Kidney (tissue), 14 donors: ENCODE results near the gene GAP43. TPM values are rescaled to one million over a fixed set of nuclear protein-coding genes. Genes with fewer than 3 reads are reported as not detected.

ENCODE experiments used
- DNase-seq, 5 donors: peaks; one replicate each; pipeline ENCODE4 v3.0.0-alpha.2; 2013 to 2020
- FAIRE-seq: peaks from 2 replicates; lab custom pipeline; 2012; peaks lifted over from hg19 to GRCh38; lab: Jason Lieb, UNC
- H3K27ac ChIP-seq, 2 donors: one replicate each; pipeline ENCODE4 v1.7.0; 2013; ENCODE audit warnings: low read depth in 2 of 2, low read length in 2 of 2, inconsistent platforms in 1 of 2
- H3K27me3 ChIP-seq: one replicate; pipeline ENCODE4 v1.7.1; 2013; ENCODE audit warnings: low read length, inconsistent platforms; ENCODE audit not compliant: control insufficient read depth, insufficient read depth
- H3K36me3 ChIP-seq, 3 donors: one replicate each; pipeline versions ENCODE4 v1.7.0 to v1.7.1; 2013; ENCODE audit warnings: low read length in 3 of 3, control low read depth in 1 of 3, inconsistent platforms in 1 of 3; ENCODE audit not compliant: insufficient read depth in 3 of 3, control insufficient read depth in 2 of 3
- H3K4me1 ChIP-seq, 3 donors: one replicate each; pipeline versions ENCODE4 v1.7.0 to v1.7.1; 2013; ENCODE audit warnings: low read length in 3 of 3, inconsistent platforms in 1 of 3, low read depth in 1 of 3; ENCODE audit not compliant: control insufficient read depth in 2 of 3, insufficient read depth in 2 of 3
- H3K4me3 ChIP-seq, 3 donors: one replicate each; pipeline versions ENCODE4 v1.7.0 to v1.8.1; 2013; ENCODE audit warnings: low read length in 3 of 3, control low read depth in 1 of 3, inconsistent platforms in 1 of 3
- H3K9ac ChIP-seq, 3 donors: one replicate each; pipeline versions ENCODE4 v1.7.0 to v1.7.1; 2013; ENCODE audit warnings: low read length in 3 of 3, control low read depth in 1 of 3, inconsistent platforms in 1 of 3
- H3K9me3 ChIP-seq, 3 donors: one replicate each; pipeline versions ENCODE4 v1.7.0 to v1.7.1; 2013; ENCODE audit warnings: low read length in 3 of 3, control low read depth in 1 of 3, inconsistent platforms in 1 of 3; ENCODE audit not compliant: control insufficient read depth in 2 of 3, insufficient read depth in 1 of 3
- CTCF ChIP-seq: IDR thresholded peaks from 3 replicates; pipeline ENCODE4 v1.5.1; 2012; ENCODE audit warnings: mild to moderate bottlenecking, moderate library complexity, borderline replicate concordance; ENCODE audit not compliant: insufficient read depth; ENCODE audit errors: extremely low read depth
- intact Hi-C: fragments of 100-400 bp; cut with DNase I; formaldehyde crosslinking; loops from one replicate; pipeline ENCODE4 v1.11.1; 2022
- polyA plus RNA-seq: library from polyadenylated mRNA; stranded (reverse); fragments of 350-450 nt; fragmentation: Illumina TruSeq; extraction: RNeasy Lipid Tissue Mini Kit (QIAGEN cat#74804); gene quantifications from one replicate; pipeline ENCODE4 v1.2.3, GENCODE V29; 2014; ENCODE audit warnings: low read depth, low replicate concordance; ENCODE audit not compliant: insufficient read depth
- total RNA-seq: library from RNA; stranded (reverse); fragmentation: NEBNext Ultra II Directional; extraction: Animal tissue kit (Norgen Biotek cat#: 25700); gene quantifications from one replicate; pipeline ENCODE4 v1.2.1, GENCODE V29; 2021
- donor health status: control.
- donor health status: control.
- donor health status: control.
- donor health status: control.
- donor health status: control.
- donor health status: DM: yes; HTN: yes; CAD: no.
- donor health status: Normal renal cell carcinoma (clear cell type).

The GAP43 gene
- total and polyA plus RNA-seq, 2 donors from 2014 or later: 0.19 TPM; not detected in 1

GRCh38 chr3:115666920-115667737 is 43.8 kb downstream of the GAP43 start:
- intact Hi-C loops: no loop called here
- Histone ChIP-seq H3K27me3 (no peaks in the 10 kb centered on the region), H3K27ac (no peak overlapping the region), H3K9me3 (no peaks in the 10 kb centered on the region), H3K9ac (no peak overlapping the region), H3K4me3 (no peak overlapping the region), H3K4me1 (no peaks in the 10 kb centered on the region), H3K36me3 (no peaks in the 10 kb centered on the region)
- FAIRE-seq (no peak), DNase-seq (no peak)
- TF ChIP-seq CTCF: no peak

GRCh38 chr3:115667738-115668065 is 44.4 kb downstream of the GAP43 start:
- Histone ChIP-seq H3K27ac (no peak overlapping the region), H3K4me1 (no peaks in the 10 kb centered on the region), H3K9ac (no peak overlapping the region), H3K4me3 (no peak overlapping the region), H3K9me3 (no peaks in the 10 kb centered on the region), H3K27me3 (no peaks in the 10 kb centered on the region), H3K36me3 (no peaks in the 10 kb centered on the region)
- DNase-seq: no peak
- no peak for TF ChIP-seq CTCF
- FAIRE-seq: no peak
- intact Hi-C loops: no loop called here

GRCh38 chr3:115670911-115671310 is 47.6 kb downstream of the GAP43 start:
- no peak overlapping the region for H3K27ac ChIP-seq
- DNase-seq (no peak), FAIRE-seq (peak; percentile 74)
- no peaks in the 10 kb centered on the region for H3K9me3 ChIP-seq
- H3K36me3 ChIP-seq: no peaks in the 10 kb centered on the region
- H3K27me3 ChIP-seq: no peaks in the 10 kb centered on the region
- H3K4me3 ChIP-seq: no peak overlapping the region
- intact Hi-C loops: no loop called here
- no peaks in the 10 kb centered on the region for H3K4me1 ChIP-seq
- no peak overlapping the region for H3K9ac ChIP-seq
- no peak for TF ChIP-seq CTCF
